ENCODE measurements around the gene INTS3. TPM values are rescaled to one million over a fixed set of nuclear protein-coding genes. Genes with fewer than 3 reads are reported as not detected.
"Not testable (repeated sequence)": the region's sequence is repeated elsewhere in the genome, so short reads cannot be mapped to it uniquely, and the experiment has no call there.

INTS3 gene
- total RNA-seq, 6 donors from 2014 or later: 58.2 to 159 (median 63.1) TPM

DNA sequence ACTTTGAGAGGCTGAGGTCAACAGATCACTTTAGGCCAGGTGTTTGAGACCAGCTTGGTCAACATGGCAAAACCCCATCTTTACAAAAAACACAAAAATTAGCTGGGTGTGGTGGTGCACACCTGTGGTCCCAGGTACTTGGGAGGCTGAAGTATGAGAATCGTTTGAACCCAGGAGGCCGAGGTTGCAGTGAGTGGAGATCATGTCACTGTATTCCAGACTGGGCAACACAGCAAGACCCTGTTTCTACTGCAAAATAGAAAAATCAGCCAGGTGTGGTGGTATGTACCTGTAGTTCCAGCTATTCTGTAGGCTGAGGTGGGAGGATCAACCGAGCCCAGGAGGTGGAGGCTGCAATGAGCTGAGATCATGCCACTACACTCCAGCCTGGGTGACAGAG is 4.2 kb upstream of the INTS3 start:
- TF ChIP-seq, protein P1, sequence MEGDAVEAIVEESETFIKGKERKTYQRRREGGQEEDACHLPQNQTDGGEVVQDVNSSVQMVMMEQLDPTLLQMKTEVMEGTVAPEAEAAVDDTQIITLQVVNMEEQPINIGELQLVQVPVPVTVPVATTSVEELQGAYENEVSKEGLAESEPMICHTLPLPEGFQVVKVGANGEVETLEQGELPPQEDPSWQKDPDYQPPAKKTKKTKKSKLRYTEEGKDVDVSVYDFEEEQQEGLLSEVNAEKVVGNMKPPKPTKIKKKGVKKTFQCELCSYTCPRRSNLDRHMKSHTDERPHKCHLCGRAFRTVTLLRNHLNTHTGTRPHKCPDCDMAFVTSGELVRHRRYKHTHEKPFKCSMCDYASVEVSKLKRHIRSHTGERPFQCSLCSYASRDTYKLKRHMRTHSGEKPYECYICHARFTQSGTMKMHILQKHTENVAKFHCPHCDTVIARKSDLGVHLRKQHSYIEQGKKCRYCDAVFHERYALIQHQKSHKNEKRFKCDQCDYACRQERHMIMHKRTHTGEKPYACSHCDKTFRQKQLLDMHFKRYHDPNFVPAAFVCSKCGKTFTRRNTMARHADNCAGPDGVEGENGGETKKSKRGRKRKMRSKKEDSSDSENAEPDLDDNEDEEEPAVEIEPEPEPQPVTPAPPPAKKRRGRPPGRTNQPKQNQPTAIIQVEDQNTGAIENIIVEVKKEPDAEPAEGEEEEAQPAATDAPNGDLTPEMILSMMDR (IDR thresholded peaks at IDR 0.05): no peak
- TF ChIP-seq POLR2AphosphoS5 (IDR thresholded peaks at IDR 0.05) (no peak), EP300 (IDR thresholded peaks at IDR 0.05) (no peak), POLR2A (IDR thresholded peaks at IDR 0.05) (no peak)
- Histone ChIP-seq H3K27me3 (no peaks in the 10 kb centered on the region), H3K27ac (no peak overlapping the region), H3K4me1 (peaks cover 0 to 10% (median 3%) of the 10 kb centered on the region in 4 donors), H3K36me3 (no peaks in the 10 kb centered on the region), H3K4me3 (no peak overlapping the region), H3K9me3 (no peaks in the 10 kb centered on the region)
- DNase-seq: no peak
- 97 to 100% methylated on average over 3 of the region's 3 CpGs for WGBS, 2 donors
- ATAC-seq (ENCODE audit: low FRiP score in 2 of 2): no peak

DNA sequence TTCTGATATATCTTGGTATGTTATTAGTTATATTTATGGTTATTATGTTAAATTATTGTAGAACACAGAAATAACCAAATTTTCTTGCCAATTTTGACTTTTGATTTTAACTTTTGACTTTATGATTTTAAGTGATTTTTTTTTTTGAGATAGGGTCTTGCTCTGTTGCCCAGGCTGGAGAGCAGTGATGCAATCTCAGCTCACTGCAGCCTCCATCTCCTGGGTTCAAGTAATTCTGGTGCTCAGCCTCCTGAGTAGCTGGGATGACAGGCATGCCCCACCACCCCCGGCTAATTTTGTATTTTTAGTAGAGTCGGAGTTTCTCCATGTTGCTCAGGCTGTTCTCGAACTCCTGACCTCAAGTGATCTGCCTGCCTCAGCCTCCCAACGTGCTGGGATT is 3.2 kb upstream of the INTS3 start:
- 85 to 88% methylated on average over 4 of the region's 4 CpGs for WGBS, 2 donors
- ATAC-seq (ENCODE audit: low FRiP score in 2 of 2); H3K9me3 ChIP-seq; H3K27ac ChIP-seq; DNase-seq; H3K27me3 ChIP-seq; H3K4me3 ChIP-seq; H3K36me3 ChIP-seq: not testable (repeated sequence)
- H3K4me1 ChIP-seq: peaks cover 8 to 20% (median 12%) of the 10 kb centered on the region in 4 donors

DNA sequence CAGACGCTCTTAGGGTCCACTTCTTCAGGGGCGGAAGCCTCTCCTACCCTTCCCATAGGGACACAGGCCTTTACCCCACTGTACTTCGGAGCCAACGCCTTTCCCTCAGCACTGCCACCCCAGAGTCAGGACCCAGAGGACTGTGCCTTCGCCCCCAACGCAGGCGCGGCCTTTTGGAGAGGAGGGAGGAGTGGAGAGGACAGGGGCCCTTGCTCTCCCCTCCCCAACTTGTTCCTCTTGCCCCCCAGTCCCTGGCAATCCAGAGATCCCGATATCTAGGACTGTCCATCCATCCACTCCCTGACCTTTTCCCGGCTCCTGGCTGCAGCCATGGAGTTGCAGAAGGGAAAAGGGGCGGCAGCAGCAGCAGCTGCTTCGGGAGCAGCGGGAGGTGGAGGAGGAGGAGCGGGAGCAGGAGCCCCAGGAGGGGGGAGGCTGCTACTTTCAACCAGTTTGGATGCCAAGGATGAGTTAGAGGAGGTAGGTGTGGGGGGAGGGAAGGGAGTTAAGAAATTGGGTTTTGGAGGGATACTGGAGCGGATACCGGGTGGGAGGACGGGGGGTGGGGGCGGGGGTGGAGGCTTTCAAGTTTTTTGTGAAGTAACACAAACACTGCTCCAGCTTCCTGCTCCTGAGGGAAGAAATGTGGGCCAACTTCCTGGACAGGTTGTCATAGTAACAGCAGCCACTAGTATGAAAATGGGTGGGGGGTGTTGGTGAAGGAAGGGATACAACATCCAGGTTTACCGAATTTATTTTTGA is 636 bp downstream of the INTS3 start:
- 0 to 1% methylated on average over 16 to 19 of the region's 19 CpGs for WGBS, 2 donors
- Histone ChIP-seq H3K4me3 (peak overlapping the region; percentile 59 to 79 (median 76)), H3K27me3 (no peaks in the 10 kb centered on the region), H3K9me3 (no peaks in the 10 kb centered on the region), H3K36me3 (no peaks in the 10 kb centered on the region), H3K27ac (peak overlapping the region; percentile 96 to 99 (median 98)), H3K4me1 (peaks cover 17 to 34% (median 28%) of the 10 kb centered on the region in 4 donors)
- peak; percentile 42 to 48 for DNase-seq
- TF ChIP-seq POLR2A (IDR thresholded peaks at IDR 0.05) (no peak), POLR2AphosphoS5 (IDR thresholded peaks at IDR 0.05) (no peak), EP300 (IDR thresholded peaks at IDR 0.05) (no peak)
- TF ChIP-seq, protein P1 (IDR thresholded peaks at IDR 0.05): no peak
- ATAC-seq (ENCODE audit: low FRiP score in 2 of 2): peak; percentile 21 to 41

DNA sequence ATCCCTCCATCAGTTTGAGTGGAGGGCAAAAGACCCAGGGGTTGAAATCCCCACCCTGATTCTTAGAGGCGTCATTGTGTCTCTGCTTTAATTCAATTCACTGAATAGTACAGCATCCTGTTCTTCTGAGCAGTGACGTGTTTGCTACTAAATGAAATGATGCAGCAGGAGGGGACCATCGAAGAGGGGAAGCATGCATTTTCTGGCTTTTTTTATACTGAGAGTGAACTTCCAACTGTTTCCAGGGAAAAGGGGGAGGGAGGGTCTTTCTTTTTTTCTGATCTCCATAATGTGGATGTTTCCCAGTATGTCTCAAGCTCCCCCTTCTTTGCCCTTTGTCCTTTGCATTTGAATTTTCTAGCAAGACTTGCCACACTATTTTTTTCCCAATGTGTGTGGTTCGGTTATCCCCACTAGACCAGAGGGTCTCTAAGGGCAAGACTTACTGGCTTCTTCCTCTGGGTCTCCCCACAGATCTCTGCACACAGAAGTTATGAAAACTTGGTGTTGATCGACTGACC is 2.7 kb downstream of the INTS3 start:
- Histone ChIP-seq H3K36me3 (no peaks in the 10 kb centered on the region), H3K27me3 (no peaks in the 10 kb centered on the region), H3K4me3 (no peak overlapping the region), H3K4me1 (peaks cover 25 to 54% (median 48%) of the 10 kb centered on the region in 4 donors), H3K27ac (peak overlapping the region; percentile 3 to 99 (median 60)), H3K9me3 (no peaks in the 10 kb centered on the region)
- no peak for ATAC-seq (ENCODE audit: low FRiP score in 2 of 2)
- no peak for DNase-seq
- TF ChIP-seq, protein P1 (IDR thresholded peaks at IDR 0.05): no peak
- TF ChIP-seq EP300 (IDR thresholded peaks at IDR 0.05) (no peak), POLR2A (IDR thresholded peaks at IDR 0.05) (no peak), POLR2AphosphoS5 (IDR thresholded peaks at IDR 0.05) (no peak)
- 63 to 66% methylated on average over 5 of the region's 5 CpGs for WGBS, 2 donors

DNA sequence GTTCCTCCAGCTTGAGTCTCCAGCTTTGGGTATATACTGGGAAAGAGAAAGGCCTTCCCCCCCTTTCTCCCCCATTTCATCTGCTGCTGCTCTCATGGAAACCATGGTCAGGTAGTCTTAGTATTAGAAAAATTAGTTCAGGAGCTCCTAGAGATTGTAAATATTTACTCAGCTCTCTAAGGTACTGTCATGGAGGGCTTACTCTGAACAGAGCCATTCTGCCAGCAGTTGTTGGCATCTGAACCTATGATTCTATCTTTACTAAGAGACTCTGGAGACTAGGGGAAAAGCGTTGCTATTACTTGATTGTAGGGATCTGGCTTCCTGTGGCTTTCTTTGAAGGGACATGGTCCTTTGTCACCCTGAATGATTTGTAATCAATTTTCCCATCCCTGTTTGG is 6.1 kb downstream of the INTS3 start:
- TF ChIP-seq POLR2A (IDR thresholded peaks at IDR 0.05) (no peak), POLR2AphosphoS5 (IDR thresholded peaks at IDR 0.05) (no peak)
- TF ChIP-seq, protein P1 (IDR thresholded peaks at IDR 0.05): no peak
- Histone ChIP-seq H3K36me3 (peaks cover 0 to 4% (median under 1%) of the 10 kb centered on the region in 4 donors), H3K27ac (peak overlapping the region; percentile 52 to 81 (median 57)), H3K27me3 (no peaks in the 10 kb centered on the region), H3K4me1 (peaks cover 24 to 45% (median 44%) of the 10 kb centered on the region in 4 donors), H3K4me3 (no peak overlapping the region), H3K9me3 (no peaks in the 10 kb centered on the region)
- 40 to 70% methylated on average over 1 of the region's 1 CpG for WGBS, 2 donors
- DNase-seq: no peak
- ATAC-seq (ENCODE audit: low FRiP score in 2 of 2): peak in 1 of 2 donors; percentile 53

Data from upper lobe of left lung (tissue), 6 donors.